ENCODE results near the gene LRCH4. TPM values are rescaled to one million over a fixed set of nuclear protein-coding genes. Genes with fewer than 3 reads are reported as not detected.

LRCH4 gene
- total and polyA plus RNA-seq, 9 of the 15 experiments (the other 6 are each of a cell fraction or from before 2014, with no cell fraction given) = 0.06 to 63.3 (median 15.0) TPM

DNA sequence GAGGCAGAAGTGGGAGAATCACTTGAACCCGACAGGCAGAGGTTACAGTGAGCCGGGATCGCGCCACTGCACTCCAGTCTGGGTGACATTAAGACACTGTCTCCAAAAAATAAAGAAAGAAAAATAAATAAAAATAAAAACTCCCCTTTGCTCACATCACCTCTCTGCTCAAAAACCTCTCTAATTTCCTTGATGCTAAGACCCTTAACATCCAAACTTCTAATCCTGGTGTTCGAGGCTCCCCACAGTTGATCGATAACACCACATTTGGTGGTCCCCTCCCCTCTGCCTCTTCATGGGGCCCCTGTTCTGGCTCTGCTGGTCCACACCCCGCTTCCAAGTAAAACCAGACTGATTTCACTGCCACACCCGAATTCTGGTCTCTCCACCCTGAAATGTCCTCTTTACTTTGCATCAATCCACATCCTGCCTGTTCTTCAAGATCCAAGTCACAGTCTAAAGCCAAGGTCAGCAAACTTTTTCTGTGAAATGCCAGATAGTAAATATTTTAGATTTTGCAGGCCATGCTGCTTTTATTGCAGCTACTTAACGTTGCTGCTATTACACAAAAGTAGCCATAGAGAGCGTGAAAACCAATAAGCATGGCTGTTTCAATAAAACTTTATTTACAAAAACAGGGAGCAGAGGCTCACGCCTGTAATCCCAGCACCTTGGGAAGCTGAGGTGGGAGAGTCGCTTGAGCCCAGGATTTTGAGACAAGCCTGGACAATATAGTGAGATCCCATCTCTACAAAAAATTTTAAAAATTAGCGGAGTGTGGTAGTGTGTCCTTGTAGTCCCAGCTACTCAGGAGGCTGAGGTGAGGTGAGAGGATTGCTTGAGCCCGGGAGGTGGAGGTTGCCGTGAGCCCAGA lies 38.3 kb upstream of the LRCH4 start (continued):
- TF ChIP-seq, protein P1, sequence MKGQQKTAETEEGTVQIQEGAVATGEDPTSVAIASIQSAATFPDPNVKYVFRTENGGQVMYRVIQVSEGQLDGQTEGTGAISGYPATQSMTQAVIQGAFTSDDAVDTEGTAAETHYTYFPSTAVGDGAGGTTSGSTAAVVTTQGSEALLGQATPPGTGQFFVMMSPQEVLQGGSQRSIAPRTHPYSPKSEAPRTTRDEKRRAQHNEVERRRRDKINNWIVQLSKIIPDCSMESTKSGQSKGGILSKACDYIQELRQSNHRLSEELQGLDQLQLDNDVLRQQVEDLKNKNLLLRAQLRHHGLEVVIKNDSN (CRISPR knock-in tag; IDR thresholded peaks at IDR 0.05) = no peak
- TF ChIP-seq, protein P2, sequence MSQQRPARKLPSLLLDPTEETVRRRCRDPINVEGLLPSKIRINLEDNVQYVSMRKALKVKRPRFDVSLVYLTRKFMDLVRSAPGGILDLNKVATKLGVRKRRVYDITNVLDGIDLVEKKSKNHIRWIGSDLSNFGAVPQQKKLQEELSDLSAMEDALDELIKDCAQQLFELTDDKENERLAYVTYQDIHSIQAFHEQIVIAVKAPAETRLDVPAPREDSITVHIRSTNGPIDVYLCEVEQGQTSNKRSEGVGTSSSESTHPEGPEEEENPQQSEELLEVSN (IDR thresholded peaks at IDR 0.05; ENCODE audit: borderline replicate concordance in 1 of 2, extremely low read depth in 1 of 2, insufficient read depth in 1 of 2, insufficient read length in 1 of 2, low read depth in 1 of 2, low read length in 1 of 2, poor library complexity in 1 of 2, severe bottlenecking in 1 of 2) = no peak
- TF ChIP-seq ZNF584 (CRISPR knock-in tag; IDR thresholded peaks at IDR 0.05; ENCODE audit: low read depth) (no peak), ZKSCAN3 (CRISPR knock-in tag; IDR thresholded peaks at IDR 0.05) (no peak), SMARCA4 (IDR thresholded peaks at IDR 0.05) (no peak), NONO (IDR thresholded peaks at IDR 0.05; ENCODE audit: low read depth in 2 of 2, low read length in 1 of 2) (no peak), SMAD1 (IDR thresholded peaks at IDR 0.05; ENCODE audit: low read depth, low read length, partially characterized antibody) (no peak), HDAC8 (tag; IDR thresholded peaks at IDR 0.05) (no peak), BRF1 (IDR thresholded peaks at IDR 0.05; ENCODE audit: borderline replicate concordance, extremely low read depth, insufficient read length) (no peak), SIRT6 (IDR thresholded peaks at IDR 0.05; ENCODE audit: low read depth, low read length) (no peak), LARP7 (IDR thresholded peaks at IDR 0.05) (no peak)
- TF ChIP-seq, protein P3, sequence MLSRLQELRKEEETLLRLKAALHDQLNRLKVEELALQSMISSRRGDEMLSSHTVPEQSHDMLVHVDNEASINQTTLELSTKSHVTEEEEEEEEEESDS (CRISPR knock-in tag; IDR thresholded peaks at IDR 0.05) = no peak
- TF ChIP-seq, protein P4, sequence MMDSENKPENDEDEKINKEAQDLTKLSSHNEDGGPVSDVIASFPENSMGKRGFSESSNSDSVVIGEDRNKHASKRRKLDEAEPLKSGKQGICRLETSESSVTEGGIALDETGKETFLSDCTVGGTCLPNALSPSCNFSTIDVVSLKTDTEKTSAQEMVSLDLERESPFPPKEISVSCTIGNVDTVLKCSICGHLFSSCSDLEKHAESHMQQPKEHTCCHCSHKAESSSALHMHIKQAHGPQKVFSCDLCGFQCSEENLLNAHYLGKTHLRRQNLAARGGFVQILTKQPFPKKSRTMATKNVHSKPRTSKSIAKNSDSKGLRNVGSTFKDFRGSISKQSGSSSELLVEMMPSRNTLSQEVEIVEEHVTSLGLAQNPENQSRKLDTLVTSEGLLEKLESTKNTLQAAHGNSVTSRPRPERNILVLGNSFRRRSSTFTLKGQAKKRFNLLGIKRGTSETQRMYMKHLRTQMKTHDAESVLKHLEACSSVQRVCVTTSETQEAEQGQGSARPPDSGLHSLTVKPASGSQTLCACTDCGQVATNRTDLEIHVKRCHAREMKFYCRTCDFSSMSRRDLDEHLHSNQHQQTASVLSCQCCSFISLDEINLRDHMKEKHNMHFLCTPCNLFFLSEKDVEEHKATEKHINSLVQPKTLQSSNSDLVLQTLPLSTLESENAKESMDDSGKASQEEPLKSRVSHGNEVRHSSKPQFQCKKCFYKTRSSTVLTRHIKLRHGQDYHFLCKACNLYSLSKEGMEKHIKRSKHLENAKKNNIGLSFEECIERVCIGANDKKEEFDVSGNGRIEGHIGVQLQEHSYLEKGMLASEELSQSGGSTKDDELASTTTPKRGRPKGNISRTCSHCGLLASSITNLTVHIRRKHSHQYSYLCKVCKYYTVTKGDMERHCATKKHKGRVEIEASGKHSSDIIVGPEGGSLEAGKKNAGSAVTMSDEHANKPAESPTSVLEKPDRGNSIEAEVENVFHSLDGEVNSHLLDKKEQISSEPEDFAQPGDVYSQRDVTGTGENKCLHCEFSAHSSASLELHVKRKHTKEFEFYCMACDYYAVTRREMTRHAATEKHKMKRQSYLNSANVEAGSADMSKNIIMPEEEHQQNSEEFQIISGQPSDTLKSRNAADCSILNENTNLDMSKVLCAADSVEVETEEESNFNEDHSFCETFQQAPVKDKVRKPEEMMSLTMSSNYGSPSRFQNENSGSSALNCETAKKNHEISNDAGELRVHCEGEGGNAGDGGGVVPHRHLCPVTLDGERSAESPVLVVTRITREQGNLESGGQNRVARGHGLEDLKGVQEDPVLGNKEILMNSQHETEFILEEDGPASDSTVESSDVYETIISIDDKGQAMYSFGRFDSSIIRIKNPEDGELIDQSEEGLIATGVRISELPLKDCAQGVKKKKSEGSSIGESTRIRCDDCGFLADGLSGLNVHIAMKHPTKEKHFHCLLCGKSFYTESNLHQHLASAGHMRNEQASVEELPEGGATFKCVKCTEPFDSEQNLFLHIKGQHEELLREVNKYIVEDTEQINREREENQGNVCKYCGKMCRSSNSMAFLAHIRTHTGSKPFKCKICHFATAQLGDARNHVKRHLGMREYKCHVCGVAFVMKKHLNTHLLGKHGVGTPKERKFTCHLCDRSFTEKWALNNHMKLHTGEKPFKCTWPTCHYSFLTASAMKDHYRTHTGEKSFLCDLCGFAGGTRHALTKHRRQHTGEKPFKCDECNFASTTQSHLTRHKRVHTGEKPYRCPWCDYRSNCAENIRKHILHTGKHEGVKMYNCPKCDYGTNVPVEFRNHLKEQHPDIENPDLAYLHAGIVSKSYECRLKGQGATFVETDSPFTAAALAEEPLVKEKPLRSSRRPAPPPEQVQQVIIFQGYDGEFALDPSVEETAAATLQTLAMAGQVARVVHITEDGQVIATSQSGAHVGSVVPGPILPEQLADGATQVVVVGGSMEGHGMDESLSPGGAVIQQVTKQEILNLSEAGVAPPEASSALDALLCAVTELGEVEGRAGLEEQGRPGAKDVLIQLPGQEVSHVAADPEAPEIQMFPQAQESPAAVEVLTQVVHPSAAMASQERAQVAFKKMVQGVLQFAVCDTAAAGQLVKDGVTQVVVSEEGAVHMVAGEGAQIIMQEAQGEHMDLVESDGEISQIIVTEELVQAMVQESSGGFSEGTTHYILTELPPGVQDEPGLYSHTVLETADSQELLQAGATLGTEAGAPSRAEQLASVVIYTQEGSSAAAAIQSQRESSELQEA (IDR thresholded peaks at IDR 0.05; ENCODE audit: low read depth) = no peak

Measured in K562 (cell line).